HG02588 (cell line): ENCODE data around the gene APIP.

Source experiments
- ATAC-seq: cut with Tn5 transposase; IDR thresholded peaks from one replicate; pipeline ENCODE4 v1.9.1; 2021; ENCODE audit warnings: mild to moderate bottlenecking, moderate library complexity; ENCODE audit not compliant: unreplicated experiment

The APIP gene

GRCh38 chr11:34916015-34916842 is at the start of gene APIP, which contains the start of gene PDHX:
Gene APIP (minus strand): TSS chr11:34916379. CDS start chr11:34916284, 95 bp downstream.
Gene PDHX (plus strand): TSS chr11:34916618. CDS start chr11:34916656, 38 bp downstream.
- ATAC-seq = peak; percentile 92

- ATAC-seq = no peak
These were observed 48.6 kb upstream of the APIP start for GRCh38 chr11:34964610-34965331.

GRCh38 chr11:34963351-34963750 is 47.2 kb upstream of the APIP start:
- ATAC-seq = no peak

GRCh38 chr11:34962034-34962433 is 45.9 kb upstream of the APIP start:
- ATAC-seq = no peak

DNA sequence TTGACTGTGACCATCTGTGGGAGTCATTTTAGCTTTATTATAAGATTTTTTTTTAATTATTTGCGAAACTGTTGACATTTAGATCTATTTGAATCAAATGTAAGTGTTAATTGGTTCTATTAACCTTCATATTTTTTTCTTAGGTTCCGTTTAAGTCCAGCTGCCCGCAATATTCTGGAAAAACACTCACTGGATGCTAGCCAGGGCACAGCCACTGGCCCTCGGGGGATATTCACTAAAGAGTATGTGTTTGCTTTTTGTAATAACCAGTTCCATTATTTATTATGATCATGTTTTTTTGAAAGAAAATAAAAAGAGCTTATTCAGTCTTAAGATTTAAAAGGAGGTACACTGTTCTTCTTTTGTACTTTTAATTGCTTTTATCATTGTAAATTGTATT is 44.1 kb upstream of the APIP start:
- no peak for ATAC-seq

GRCh38 chr11:34959770-34960169 is 43.6 kb upstream of the APIP start:
- no peak for ATAC-seq

GRCh38 chr11:34957606-34958005 is 41.4 kb upstream of the APIP start:
- no peak for ATAC-seq

GRCh38 chr11:34957206-34957605 is 41.0 kb upstream of the APIP start:
- ATAC-seq = no peak

- ATAC-seq = no peak
These were observed 37.8 kb upstream of the APIP start for GRCh38 chr11:34953955-34954354.

GRCh38 chr11:34948696-34949095 is 32.5 kb upstream of the APIP start:
- no peak for ATAC-seq

DNA sequence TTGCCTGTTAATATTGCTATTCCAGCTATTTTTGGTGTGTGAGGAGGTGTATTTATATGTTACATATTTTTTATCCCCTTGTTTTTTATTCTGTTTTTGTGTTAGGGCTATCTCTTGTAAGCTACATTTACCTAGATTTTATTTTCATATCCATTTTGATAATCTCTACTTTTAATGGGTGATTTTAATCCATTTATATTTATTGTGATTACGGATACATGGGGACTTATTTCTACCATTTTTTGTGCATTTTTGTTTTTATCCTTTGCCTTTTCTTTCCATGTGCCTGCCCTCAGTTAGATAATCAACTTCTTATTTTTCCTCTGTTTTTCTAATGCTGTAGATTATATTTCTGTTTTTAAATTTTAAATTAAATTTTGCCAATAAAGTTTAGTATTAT is 28.5 kb upstream of the APIP start:
- ATAC-seq = no peak

GRCh38 chr11:34941688-34942087 is 25.5 kb upstream of the APIP start:
- no peak for ATAC-seq

DNA sequence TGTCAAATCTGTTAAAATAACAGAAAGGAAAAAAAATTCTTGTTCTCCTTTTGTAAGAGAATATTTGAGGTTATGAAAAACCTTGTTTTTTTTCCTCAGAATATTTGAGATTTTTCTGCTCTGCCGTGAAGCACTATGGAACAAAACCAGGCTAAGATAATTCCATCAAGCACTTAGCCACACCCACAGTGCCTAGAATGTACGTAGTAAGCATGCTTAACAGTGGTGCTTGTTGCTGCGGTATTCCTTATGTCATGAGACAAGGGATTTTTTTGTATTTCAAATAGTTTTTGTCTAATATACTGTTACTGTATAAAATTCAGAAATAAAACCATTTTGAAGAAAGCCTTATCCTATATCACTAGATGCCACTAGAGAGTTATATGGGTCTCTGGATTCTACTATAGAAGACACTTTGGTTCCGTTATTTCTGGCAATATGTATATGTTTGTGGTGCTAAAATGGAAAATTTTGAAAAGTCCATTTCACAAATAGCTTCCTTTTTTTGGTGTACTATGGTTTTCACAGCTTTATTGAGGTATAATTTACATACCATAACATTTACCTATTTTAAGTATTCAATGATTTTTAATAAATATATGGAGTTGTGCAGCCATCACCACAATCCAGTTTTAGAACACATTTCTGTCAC is 24.0 kb upstream of the APIP start:
- no peak for ATAC-seq

- no peak for ATAC-seq
These were observed 22.4 kb upstream of the APIP start for GRCh38 chr11:34938611-34939010.

- no peak for ATAC-seq
These were observed 20.9 kb upstream of the APIP start for GRCh38 chr11:34936945-34937629.

DNA sequence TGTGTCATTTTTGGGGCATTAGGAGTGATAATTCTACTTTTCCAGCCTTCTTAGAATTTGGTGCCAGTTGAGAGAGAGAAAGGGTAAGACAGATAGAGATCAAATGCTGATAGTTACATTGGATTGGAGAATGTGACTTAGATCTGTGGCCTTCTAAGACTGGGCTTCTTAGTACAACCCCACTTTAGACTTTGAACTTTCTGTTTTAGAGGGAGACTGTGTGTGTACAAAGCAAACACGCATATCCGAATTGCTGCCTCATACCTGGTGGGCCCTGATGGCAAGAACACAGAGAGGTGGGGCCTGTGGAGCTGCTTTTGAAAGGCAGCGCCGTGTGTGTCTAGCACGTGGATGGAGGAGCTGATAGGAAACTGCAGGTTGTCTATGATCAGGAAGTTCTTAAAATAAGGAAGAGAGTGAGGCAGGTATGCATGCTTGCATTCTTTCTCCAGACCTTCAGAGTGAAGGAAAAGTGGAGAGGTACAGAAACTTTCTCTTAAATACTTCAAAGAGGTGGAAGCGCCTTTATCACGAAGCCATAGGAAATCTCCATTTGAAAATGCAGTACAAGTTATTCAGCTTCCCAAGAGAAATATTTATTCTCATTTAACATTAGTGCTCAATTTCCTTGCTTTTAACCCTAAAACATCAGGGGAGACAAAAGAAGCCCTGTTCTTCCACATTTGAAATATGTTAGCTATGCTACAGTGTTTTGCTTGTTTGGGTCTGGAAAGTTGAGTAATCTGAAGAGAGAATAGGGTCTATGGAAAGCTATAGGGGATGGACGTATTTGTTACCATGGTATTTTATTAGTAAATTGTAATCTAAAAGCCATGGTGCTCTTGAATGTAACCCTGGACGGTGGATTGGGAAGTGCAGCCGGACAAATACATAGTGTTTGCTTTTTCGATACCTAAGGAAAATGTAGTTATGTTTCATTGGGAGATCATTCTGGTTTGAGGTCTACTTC is 13.9 kb upstream of the APIP start:
- no peak for ATAC-seq

GRCh38 chr11:34928960-34929680 is 12.9 kb upstream of the APIP start:
- ATAC-seq = no peak

- no peak for ATAC-seq
These were observed 12.2 kb upstream of the APIP start for GRCh38 chr11:34928268-34928959.

DNA sequence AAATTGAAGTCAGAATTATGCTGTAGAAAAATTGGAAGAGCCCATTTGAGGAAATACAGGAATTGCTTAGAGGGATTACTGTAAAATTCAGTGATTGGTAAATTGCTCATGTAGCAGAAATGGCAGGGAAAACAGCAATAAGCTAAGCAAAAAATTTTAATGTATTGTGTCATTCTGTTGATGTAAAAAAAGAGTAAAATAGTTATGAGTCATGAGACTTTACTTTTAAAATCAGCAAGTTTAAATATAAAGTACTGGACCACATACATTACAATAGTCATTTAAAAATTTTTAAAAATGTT is 10.6 kb upstream of the APIP start:
- ATAC-seq = no peak
